ENCODE results near the gene PRDM15. TPM values are rescaled to one million over a fixed set of nuclear protein-coding genes. Genes with fewer than 3 reads are reported as not detected.

The PRDM15 gene
- total RNA-seq, 1 experiment from 2014 or later: 9.9 TPM

DNA sequence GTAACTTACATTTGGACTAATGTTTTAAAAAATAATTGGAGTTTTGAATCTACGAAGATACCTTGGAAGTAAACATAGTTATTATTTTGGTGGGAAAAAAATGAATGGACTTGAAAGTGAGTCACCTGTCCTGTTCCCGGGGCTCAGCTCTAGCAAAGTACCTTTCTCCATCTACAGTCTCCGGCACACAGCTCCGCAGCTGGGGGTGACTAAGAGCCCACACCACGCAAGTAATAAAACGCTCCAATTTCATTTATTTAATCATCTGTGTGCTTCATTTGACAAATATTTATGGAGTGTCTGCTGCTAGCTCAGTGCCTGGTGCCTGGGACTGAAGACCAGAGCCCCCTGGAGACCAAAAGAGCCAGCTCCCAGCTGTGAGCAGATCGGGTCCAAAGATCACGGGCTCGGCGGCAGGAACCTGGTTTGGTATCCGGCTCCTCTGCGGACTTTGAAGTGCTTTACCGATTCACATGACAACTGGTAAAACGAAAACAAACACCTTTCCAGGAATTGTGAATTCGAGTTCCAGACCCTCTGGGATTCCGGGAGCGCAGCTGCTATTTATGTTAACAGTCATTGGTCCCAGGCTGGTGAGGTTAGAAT is 110.6 kb downstream of the PRDM15 start:
- Histone ChIP-seq H2BK5ac (ENCODE audit: insufficient read length, low read length) (no peak overlapping the region), H3K56ac (ENCODE audit: insufficient read length, low read depth, low read length) (no peak overlapping the region), H4K20me1 (ENCODE audit: control insufficient read depth, insufficient read depth, insufficient read length) (no peaks in the 10 kb centered on the region), H3K14ac (ENCODE audit: insufficient read depth, low read length) (no peak overlapping the region), H4K8ac (replicated peaks; ENCODE audit: insufficient read length, low read depth, low read length) (no peak overlapping the region), H3K79me2 (ENCODE audit: insufficient read depth, low read length) (no peaks in the 10 kb centered on the region), H3K27me3 (ENCODE audit: insufficient read depth, low read length) (peaks cover 65% of the 10 kb centered on the region), H2AK5ac (ENCODE audit: insufficient read length, low read length) (no peak overlapping the region), H3K4me1 (ENCODE audit: insufficient read depth, low read length) (peaks cover 6% of the 10 kb centered on the region; the same call in 1 of the 2 replicates), H3K4ac (ENCODE audit: low read depth, low read length) (no peak overlapping the region), H2AFZ (ENCODE audit: low read length) (no peak overlapping the region), H3K9me3 (ENCODE audit: control insufficient read depth, low read depth, low read length) (no peaks in the 10 kb centered on the region), H2BK15ac (ENCODE audit: low read depth, low read length) (no peak overlapping the region), H3K18ac (ENCODE audit: insufficient read length, low read depth, low read length) (no peak overlapping the region), H3K23me2 (ENCODE audit: insufficient read length, low read depth, low read length, poor library complexity, severe bottlenecking) (peaks cover 10% of the 10 kb centered on the region), H3K27ac (ENCODE audit: insufficient read length, low read depth, low read length) (no peak overlapping the region), H2BK20ac (ENCODE audit: low read depth, low read length, poor library complexity, severe bottlenecking) (no peak overlapping the region), H2BK12ac (ENCODE audit: insufficient read length, low read depth, low read length) (no peak overlapping the region), H4K5ac (ENCODE audit: insufficient read length, low read depth, low read length) (no peak overlapping the region), H3K79me1 (ENCODE audit: insufficient read depth, low read depth, low read length, poor library complexity, severe bottlenecking) (no peaks in the 10 kb centered on the region), H2BK120ac (ENCODE audit: low read depth, low read length, poor library complexity, severe bottlenecking) (no peak overlapping the region), H3T11ph (ENCODE audit: low read length) (no peak overlapping the region), H4K91ac (ENCODE audit: insufficient read length, low read depth, low read length) (no peak overlapping the region), H3K23ac (ENCODE audit: insufficient read length, low read depth, low read length) (no peak overlapping the region), H3K4me2 (ENCODE audit: insufficient read depth, insufficient read length, low read length) (peak overlapping the region; percentile 80), H3K9ac (ENCODE audit: extremely low read depth, insufficient read length, low read length) (no peak overlapping the region)
- DNase-seq: peak; percentile 79
- no CpG with 5 or more reads among the region's 17 CpGs for WGBS (ENCODE audit: extremely low coverage, insufficient read length, low lambda C conversion rate)
- Mint-ChIP-seq H3K36me3 (ENCODE audit: insufficient read depth in 1 of 3, low read depth in 3 of 3) (no peaks in the 10 kb centered on the region), H3K4me1 (peaks cover 54 to 72% of the 10 kb centered on the region in 2 experiments), H3K4me3 (peak overlapping the region; percentile 62 to 85), H3K9me3 (peaks cover 0 to 2% of the 10 kb centered on the region in 2 experiments; a peak in 2 of 5 replicates), H3K27ac (no peak overlapping the region; a peak in 1 of 7 replicates), H3K27me3 (ENCODE audit: low read depth) (peaks cover 89% of the 10 kb centered on the region)
- peak; percentile 46; the same call in 2 of the 3 replicates for TF ChIP-seq CTCF (conservative IDR thresholded peaks at IDR 0.05)

All from H9 (cell line).